Calu3 (cell line): ENCODE results near the gene RANBP6. TPM values are rescaled to one million over a fixed set of nuclear protein-coding genes. Genes with fewer than 3 reads are reported as not detected.
A peak's percentile ranks its signal among the peaks of the same experiment; 100 is the strongest.

Experiments used
- BruUV-seq: library from RNA; stranded (reverse); fragments of 400-500 nt; replicated peaks from 2 replicates; lab custom pipeline; 2021; lab: Mats Ljungman, UMichigan
- CTCF ChIA-PET: fragments of 300-600 bp; sonication (Branson Sonifier 250); formaldehyde crosslinking; loops from one replicate; lab custom pipeline; 2022; ENCODE audit warnings: antibody characterized with exemption; lab: Charles Lee
- DNase-seq: peaks from one replicate; pipeline ENCODE4 v3.0.0; 2022
- H3K27ac Mint-ChIP-seq: one replicate; pipeline ENCODE4 v1.8.0; 2022; ENCODE audit warnings: mixed read lengths; ENCODE audit not compliant: unreplicated experiment
- H3K27me3 Mint-ChIP-seq: one replicate; pipeline ENCODE4 v1.8.0; 2022; ENCODE audit warnings: mixed read lengths; ENCODE audit not compliant: unreplicated experiment
- H3K36me3 Mint-ChIP-seq: one replicate; pipeline ENCODE4 v1.8.0; 2022; ENCODE audit warnings: mild to moderate bottlenecking, moderate library complexity, mixed read lengths; ENCODE audit not compliant: insufficient read depth, unreplicated experiment
- H3K4me1 Mint-ChIP-seq: one replicate; pipeline ENCODE4 v1.8.0; 2022; ENCODE audit warnings: mild to moderate bottlenecking, low read depth, mixed read lengths; ENCODE audit not compliant: unreplicated experiment
- H3K4me3 Mint-ChIP-seq: one replicate; pipeline ENCODE4 v1.8.0; 2022; ENCODE audit warnings: mild to moderate bottlenecking, low read depth, moderate library complexity, mixed read lengths; ENCODE audit not compliant: unreplicated experiment
- H3K9me3 Mint-ChIP-seq: one replicate; pipeline ENCODE4 v1.8.0; 2022; ENCODE audit warnings: low read depth, mixed read lengths; ENCODE audit not compliant: unreplicated experiment
- CTCF ChIP-seq: fragments of 200-600 bp; IDR thresholded peaks from one replicate; pipeline ENCODE4 v1.8.0; 2022; ENCODE audit warnings: antibody characterized with exemption; ENCODE audit not compliant: unreplicated experiment
- intact Hi-C: fragments of 100-400 bp; cut with micrococcal nuclease; formaldehyde crosslinking; loops from one replicate; pipeline ENCODE4 v1.10.0; 2022; ENCODE audit not compliant: unreplicated experiment
- total RNA-seq: library from RNA; stranded (reverse); gene quantifications from 2 replicates; pipeline ENCODE4 v1.2.3, GENCODE V29; 2022

Gene RANBP6
- total RNA-seq, 1 experiment from 2014 or later, result 16.1 TPM

- Mint-ChIP-seq H3K27me3 (no peaks in the 10 kb centered on the region), H3K9me3 (no peaks in the 10 kb centered on the region), H3K4me1 (peaks cover 11% of the 10 kb centered on the region), H3K27ac (peak overlapping the region; percentile 91), H3K36me3 (peaks cover 24% of the 10 kb centered on the region), H3K4me3 (peak overlapping the region; percentile 88)
- intact Hi-C loops, result no loop called here
- no peak for DNase-seq
- TSS peak; percentile 53 for BruUV-seq
- CTCF ChIA-PET, result interaction anchor here (0.7 to 1.0 kb wide), 3 partner anchors 39 to 216 kb away, joined by 3 to 4 read pairs (median 3); no protein-coding TSS in a partner anchor
- TF ChIP-seq CTCF, result no peak
Observed at GRCh38 chr9:6014670-6015270, 654 bp downstream of the RANBP6 start.

- CTCF ChIA-PET, result interaction anchor here (0.5 to 1.4 kb wide), 6 partner anchors 10 to 347 kb away, joined by 3 to 5 read pairs (median 4); no protein-coding TSS in a partner anchor
- Mint-ChIP-seq H3K4me3 (peak overlapping the region; percentile 89), H3K4me1 (peaks cover 7% of the 10 kb centered on the region)
Observed at GRCh38 chr9:6008169-6008979, 7.0 kb downstream of the RANBP6 start.

GRCh38 chr9:6007770-6008168, 7.7 kb downstream of the RANBP6 start:
- no peaks in the 10 kb centered on the region for H3K9me3 Mint-ChIP-seq
- H3K4me3 Mint-ChIP-seq, result peak overlapping the region; percentile 89
- H3K36me3 Mint-ChIP-seq, result peaks cover 25% of the 10 kb centered on the region
- H3K4me1 Mint-ChIP-seq, result peaks cover 1% of the 10 kb centered on the region
- H3K27ac Mint-ChIP-seq, result no peak overlapping the region
- no peak for TF ChIP-seq CTCF
- BruUV-seq, result no TSS peak
- intact Hi-C loops, result no loop called here
- peak; percentile 73 for DNase-seq
- H3K27me3 Mint-ChIP-seq, result no peaks in the 10 kb centered on the region
- CTCF ChIA-PET, result interaction anchor here (1.3 to 1.4 kb wide), 2 partner anchors 16 to 47 kb away, joined by 4 to 5 read pairs; no protein-coding TSS in a partner anchor

More at GRCh38 chr9:6008169-6008979, 7.0 kb downstream of the RANBP6 start:
- peak; percentile 83 for DNase-seq
- H3K9me3 Mint-ChIP-seq, result no peaks in the 10 kb centered on the region
- peaks cover 31% of the 10 kb centered on the region for H3K36me3 Mint-ChIP-seq
- BruUV-seq, result no TSS peak
- no peaks in the 10 kb centered on the region for H3K27me3 Mint-ChIP-seq
- no peak for TF ChIP-seq CTCF
- peak overlapping the region; percentile 50 for H3K27ac Mint-ChIP-seq
- intact Hi-C loops, result no loop called here

GRCh38 chr9:6007058-6007769, 8.2 kb downstream of the RANBP6 start:
- peak; percentile 90 for DNase-seq

More at GRCh38 chr9:6007058-6007769, 8.2 kb downstream of the RANBP6 start:
- intact Hi-C loops, result no loop called here
- peak overlapping the region; percentile 89 for H3K4me3 Mint-ChIP-seq
- peak overlapping the region; percentile 62 for H3K27ac Mint-ChIP-seq
- no peaks in the 10 kb centered on the region for H3K27me3 Mint-ChIP-seq
- CTCF ChIA-PET, result interaction anchor here (0.9 to 1.3 kb wide), 2 partner anchors 47 to 208 kb away, joined by 4 read pairs; no protein-coding TSS in a partner anchor
- no peak for TF ChIP-seq CTCF
- no peaks in the 10 kb centered on the region for H3K4me1 Mint-ChIP-seq
- no peaks in the 10 kb centered on the region for H3K9me3 Mint-ChIP-seq
- BruUV-seq, result no TSS peak
- peaks cover 25% of the 10 kb centered on the region for H3K36me3 Mint-ChIP-seq
